Sigmoid colon (tissue), 7 donors: Measurements from ENCODE around the gene FTO. TPM values are rescaled to one million over a fixed set of nuclear protein-coding genes. Genes with fewer than 3 reads are reported as not detected.

Experiments
- DNase-seq: peaks from one replicate; pipeline ENCODE4 v3.0.0-alpha.2; 2019
- H3K27ac ChIP-seq, 4 donors: fragments of 200-600 bp; sonication (generic); one replicate each; pipeline ENCODE4 v1.5.1; 2016 to 2019; ENCODE audit warnings: mild to moderate bottlenecking in 1 of 4
- H3K27me3 ChIP-seq, 3 donors: fragments of 200-600 bp; sonication (generic); one replicate each; pipeline ENCODE4 v1.5.1; 2019; ENCODE audit warnings: mild to moderate bottlenecking in 1 of 3
- H3K36me3 ChIP-seq, 4 donors: fragments of 200-600 bp; sonication (generic); one replicate each; pipeline ENCODE4 v1.5.1; 2016 to 2019
- H3K4me1 ChIP-seq, 4 donors: fragments of 200-600 bp; sonication (generic); one replicate each; pipeline ENCODE4 v1.5.1; 2017 to 2019
- H3K4me3 ChIP-seq, 4 donors: fragments of 200-600 bp; sonication (generic); one replicate each; pipeline ENCODE4 v1.5.1; 2017 to 2019; ENCODE audit warnings: mild to moderate bottlenecking in 2 of 4, moderate library complexity in 1 of 4
- H3K9me3 ChIP-seq, 4 donors: fragments of 200-600 bp in 3 of 4; sonication (generic) in 3 of 4; one replicate each; pipeline versions ENCODE4 v1.5.1 to v1.6.1; 2013 to 2019
- EP300 ChIP-seq, 4 donors: sonication (generic); formaldehyde crosslinking; IDR thresholded peaks; one replicate each; pipeline ENCODE4 v1.6.1; 2017; ENCODE audit warnings: antibody characterized with exemption in 4 of 4
- POLR2A ChIP-seq, 2 donors: fragments of 450-650 bp; IDR thresholded peaks; one replicate each; pipeline ENCODE4 v1.6.1; 2016; ENCODE audit warnings: antibody characterized with exemption in 2 of 2, mild to moderate bottlenecking in 2 of 2, moderate library complexity in 2 of 2
- POLR2AphosphoS5 ChIP-seq, 4 donors: sonication (generic); formaldehyde crosslinking; IDR thresholded peaks; one replicate each; pipeline ENCODE4 v1.6.1; 2017; ENCODE audit warnings: antibody characterized with exemption in 4 of 4
- WGBS, 2 donors: extraction: QIAGEN DNeasy Blood & Tissue Kit; methylation state at CpG; one replicate each; pipeline ENCODE4 v1.1.7; 2013; 5-methylcytosine and 5-hydroxymethylcytosine counted together
- intact Hi-C: fragments of 100-400 bp; cut with DNase I; formaldehyde crosslinking; loops from one replicate; pipeline ENCODE4 v1.15.1; 2023
- polyA plus RNA-seq, 3 donors: library from polyadenylated mRNA; stranded (reverse); fragments of 200-250 nt; gene quantifications; one replicate each; pipeline ENCODE4 v1.2.3, GENCODE V29; 2013
- total RNA-seq, 4 donors: library from RNA; depleted of rRNA; stranded (reverse); fragments of >200 nt; gene quantifications; one replicate each; pipeline ENCODE4 v1.1.0, GENCODE V29; 2016
- TF ChIP-seq, protein P1 (sequence below), 4 experiments: fragments of 450-650 bp in 3 of 4; fragments of 200-600 bp in 1 of 4; IDR thresholded peaks; one replicate each; pipeline ENCODE4 v1.5.1; 2016 to 2019; ENCODE audit warnings: antibody characterized with exemption in 4 of 4, mild to moderate bottlenecking in 3 of 4, moderate library complexity in 2 of 4
- donor health status: healthy with polysubstance abuse.
- donor health status: Bipolar disorder and iron deficiency.
- donor health status: healthy.

Gene FTO
- total and polyA plus RNA-seq, 7 donors: 9.9 to 97.2 (median 77.8) TPM

DNA sequence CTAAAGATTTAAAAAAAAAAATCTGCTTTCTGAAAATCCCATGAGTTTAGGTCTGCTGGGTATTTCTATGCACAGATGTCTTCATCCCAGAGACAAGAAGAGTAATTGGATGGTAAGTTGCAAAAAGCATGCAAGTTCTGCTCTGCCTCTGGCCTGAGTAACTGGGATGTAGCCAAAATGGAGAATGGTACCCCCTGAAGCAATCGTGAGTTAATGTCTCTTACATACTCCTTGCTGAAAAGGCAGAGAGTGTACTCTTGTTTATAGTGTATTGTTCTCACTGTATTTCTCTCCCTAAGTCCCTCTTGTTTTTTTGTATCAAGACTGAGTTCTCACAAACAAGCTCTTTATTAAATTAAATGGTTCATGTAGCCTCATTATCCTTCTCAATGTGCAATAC is 323.6 kb downstream of the FTO start:
- Histone ChIP-seq H3K27ac (no peak overlapping the region), H3K36me3 (no peaks in the 10 kb centered on the region), H3K4me3 (no peak overlapping the region), H3K4me1 (no peaks in the 10 kb centered on the region), H3K9me3 (peaks cover 0 to 4% (median 1%) of the 10 kb centered on the region in 4 donors), H3K27me3 (no peaks in the 10 kb centered on the region)
- no peak for TF ChIP-seq POLR2AphosphoS5 (IDR thresholded peaks at IDR 0.05)
- TF ChIP-seq EP300 (IDR thresholded peaks at IDR 0.05): no peak
- no peak for TF ChIP-seq POLR2A (IDR thresholded peaks at IDR 0.05)
- TF ChIP-seq, protein P1, sequence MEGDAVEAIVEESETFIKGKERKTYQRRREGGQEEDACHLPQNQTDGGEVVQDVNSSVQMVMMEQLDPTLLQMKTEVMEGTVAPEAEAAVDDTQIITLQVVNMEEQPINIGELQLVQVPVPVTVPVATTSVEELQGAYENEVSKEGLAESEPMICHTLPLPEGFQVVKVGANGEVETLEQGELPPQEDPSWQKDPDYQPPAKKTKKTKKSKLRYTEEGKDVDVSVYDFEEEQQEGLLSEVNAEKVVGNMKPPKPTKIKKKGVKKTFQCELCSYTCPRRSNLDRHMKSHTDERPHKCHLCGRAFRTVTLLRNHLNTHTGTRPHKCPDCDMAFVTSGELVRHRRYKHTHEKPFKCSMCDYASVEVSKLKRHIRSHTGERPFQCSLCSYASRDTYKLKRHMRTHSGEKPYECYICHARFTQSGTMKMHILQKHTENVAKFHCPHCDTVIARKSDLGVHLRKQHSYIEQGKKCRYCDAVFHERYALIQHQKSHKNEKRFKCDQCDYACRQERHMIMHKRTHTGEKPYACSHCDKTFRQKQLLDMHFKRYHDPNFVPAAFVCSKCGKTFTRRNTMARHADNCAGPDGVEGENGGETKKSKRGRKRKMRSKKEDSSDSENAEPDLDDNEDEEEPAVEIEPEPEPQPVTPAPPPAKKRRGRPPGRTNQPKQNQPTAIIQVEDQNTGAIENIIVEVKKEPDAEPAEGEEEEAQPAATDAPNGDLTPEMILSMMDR (IDR thresholded peaks at IDR 0.05): no peak
- intact Hi-C loops: no loop called here
- WGBS, 2 donors: 95 to 98% methylated on average over 1 of the region's 1 CpG
- no peak for DNase-seq

DNA sequence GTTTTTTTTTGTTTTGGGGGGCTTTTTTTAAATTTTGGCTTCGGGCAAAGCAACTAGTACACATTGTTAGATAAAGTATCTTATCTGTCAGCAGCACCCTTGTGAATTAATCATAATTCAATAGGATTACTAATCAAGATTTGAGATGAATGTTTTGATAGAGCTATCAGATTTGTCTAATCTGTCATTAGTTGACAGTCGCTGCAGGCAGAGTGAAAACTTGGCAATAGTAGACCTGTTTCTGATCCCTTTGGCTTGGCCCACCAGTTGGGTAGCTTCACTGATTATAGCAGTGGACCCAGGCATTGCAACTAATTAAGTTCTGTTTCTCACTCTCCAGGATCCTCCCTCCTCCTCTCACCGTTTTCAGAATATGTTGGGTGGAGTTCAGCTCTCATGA is 324.0 kb downstream of the FTO start:
- TF ChIP-seq POLR2AphosphoS5 (IDR thresholded peaks at IDR 0.05) (no peak), EP300 (IDR thresholded peaks at IDR 0.05) (no peak), POLR2A (IDR thresholded peaks at IDR 0.05) (no peak)
- TF ChIP-seq, protein P1 (IDR thresholded peaks at IDR 0.05): no peak
- Histone ChIP-seq H3K4me1 (no peaks in the 10 kb centered on the region), H3K27ac (no peak overlapping the region), H3K36me3 (no peaks in the 10 kb centered on the region), H3K27me3 (no peaks in the 10 kb centered on the region), H3K9me3 (peaks cover 0 to 4% (median 1%) of the 10 kb centered on the region in 4 donors), H3K4me3 (no peak overlapping the region)
- WGBS, 2 donors: 87 to 92% methylated on average over 3 of the region's 3 CpGs
- no peak for DNase-seq
- intact Hi-C loops: no loop called here

DNA sequence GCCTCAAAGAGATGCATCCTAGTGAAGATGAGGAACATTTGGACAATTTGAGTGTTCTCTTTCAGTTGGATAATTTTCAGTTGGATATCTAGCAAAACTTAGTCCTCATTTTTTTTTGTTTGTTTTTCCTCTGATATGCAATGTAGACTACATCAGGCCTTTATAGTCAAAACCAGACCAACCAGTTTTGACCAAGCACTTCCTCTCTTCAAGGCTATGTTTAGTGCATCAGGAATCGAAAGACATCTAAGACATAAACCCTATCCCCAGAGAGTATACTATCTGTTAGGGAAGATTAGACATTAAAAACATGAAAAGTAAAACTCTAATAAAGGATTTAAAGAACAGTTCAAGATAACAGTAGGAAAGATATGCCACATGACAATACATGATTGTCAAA is 326.5 kb downstream of the FTO start:
- no peak for DNase-seq
- no peaks in the 10 kb centered on the region for H3K27me3 ChIP-seq
- no peaks in the 10 kb centered on the region for H3K36me3 ChIP-seq
- no peaks in the 10 kb centered on the region for H3K4me1 ChIP-seq
- H3K27ac ChIP-seq: no peak overlapping the region
- no peak overlapping the region for H3K4me3 ChIP-seq
- TF ChIP-seq EP300 (IDR thresholded peaks at IDR 0.05): no peak
- H3K9me3 ChIP-seq: peaks cover 0 to 4% (median 1%) of the 10 kb centered on the region in 4 donors
- intact Hi-C loops: no loop called here
- 12 to 67% methylated on average over 1 of the region's 1 CpG for WGBS, 2 donors

DNA sequence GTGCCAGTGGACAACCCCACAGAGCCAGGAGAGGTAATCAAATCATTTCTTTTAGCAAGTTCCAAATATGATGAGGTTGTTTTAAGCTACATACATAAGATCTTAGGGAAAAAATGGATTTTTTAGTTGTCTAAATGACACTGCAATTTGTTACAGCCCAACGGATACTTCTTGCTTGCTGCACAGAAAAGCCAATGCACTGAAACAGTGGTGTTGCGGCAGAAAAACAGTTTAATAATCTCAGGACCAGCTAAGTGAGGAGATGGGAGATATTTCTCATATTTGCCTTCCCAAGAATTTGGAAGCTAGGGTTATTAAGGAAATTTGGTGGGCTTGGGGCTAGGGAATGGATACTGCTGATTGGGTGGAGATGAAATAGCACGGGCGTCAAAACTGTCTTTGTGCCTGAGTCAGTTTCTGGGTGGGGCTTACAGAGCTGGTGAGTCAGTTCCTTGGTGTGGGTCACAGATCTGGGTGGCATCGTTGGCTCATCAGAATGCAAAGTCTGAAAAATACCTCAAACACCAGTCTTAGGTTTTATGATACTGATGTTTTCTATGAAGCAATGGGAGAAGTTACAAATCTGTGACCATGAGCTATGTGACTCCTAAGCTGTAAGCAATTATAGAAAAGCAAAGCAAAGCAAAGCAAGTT is 327.3 kb downstream of the FTO start:
- intact Hi-C loops: no loop called here
- no peak overlapping the region for H3K27ac ChIP-seq
- H3K36me3 ChIP-seq: no peaks in the 10 kb centered on the region
- peaks cover 0 to 4% (median 1%) of the 10 kb centered on the region in 4 donors for H3K9me3 ChIP-seq
- H3K4me3 ChIP-seq: no peak overlapping the region
- TF ChIP-seq EP300 (IDR thresholded peaks at IDR 0.05) (no peak), POLR2A (IDR thresholded peaks at IDR 0.05) (no peak), POLR2AphosphoS5 (IDR thresholded peaks at IDR 0.05) (no peak)
- TF ChIP-seq, protein P1 (IDR thresholded peaks at IDR 0.05): no peak
- WGBS, 2 donors: 92 to 94% methylated on average over 5 of the region's 5 CpGs
- H3K27me3 ChIP-seq: no peaks in the 10 kb centered on the region
- H3K4me1 ChIP-seq: no peaks in the 10 kb centered on the region
- no peak for DNase-seq

DNA sequence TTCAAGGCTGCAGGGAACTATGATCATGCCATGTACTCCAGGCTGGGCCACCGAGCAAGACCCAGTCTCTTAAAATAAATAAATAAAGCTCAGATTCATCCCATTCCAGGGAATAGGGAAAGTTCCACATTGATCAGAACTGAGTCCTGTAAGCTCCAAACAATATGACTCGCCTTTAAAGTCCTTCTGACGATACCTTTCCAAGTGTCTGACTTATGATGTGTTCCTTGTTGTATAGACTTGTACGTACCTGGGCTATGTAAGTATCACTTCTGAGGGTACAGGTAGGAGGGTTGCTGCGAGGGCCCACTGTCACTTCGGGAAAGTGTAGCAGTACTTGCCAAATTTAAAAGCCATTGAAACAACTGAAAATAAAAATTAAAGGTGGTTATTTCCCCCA is 329.8 kb downstream of the FTO start:
- intact Hi-C loops: no loop called here
- DNase-seq: no peak
- peaks cover 0 to 4% (median 1%) of the 10 kb centered on the region in 4 donors for H3K9me3 ChIP-seq
- H3K27me3 ChIP-seq: no peaks in the 10 kb centered on the region
- H3K36me3 ChIP-seq: no peaks in the 10 kb centered on the region
- no peak for TF ChIP-seq EP300 (IDR thresholded peaks at IDR 0.05)
- TF ChIP-seq, protein P1 (IDR thresholded peaks at IDR 0.05): no peak
- TF ChIP-seq POLR2A (IDR thresholded peaks at IDR 0.05): no peak
- TF ChIP-seq POLR2AphosphoS5 (IDR thresholded peaks at IDR 0.05): no peak
- H3K4me3 ChIP-seq: no peak overlapping the region
- no peak overlapping the region for H3K27ac ChIP-seq
- no peaks in the 10 kb centered on the region for H3K4me1 ChIP-seq
- WGBS, 2 donors: 97 to 98% methylated on average over 6 of the region's 6 CpGs
